Bronchial epithelial cell (primary cell): ENCODE data around the gene OR52I1. TPM values are rescaled to one million over a fixed set of nuclear protein-coding genes. Genes with fewer than 3 reads are reported as not detected.

Experiments
- DNase-seq: peaks from one replicate; pipeline ENCODE4 v3.0.0-alpha.2; 2010; ENCODE audit warnings: low read depth
- FAIRE-seq: peaks from 2 replicates; lab custom pipeline; 2011; peaks lifted over from hg19 to GRCh38; lab: Jason Lieb, UNC
- H3K27me3 ChIP-seq: 2 replicates; pipeline ENCODE4 v1.5.1; 2011; ENCODE audit warnings: low read length; ENCODE audit not compliant: control insufficient read depth, insufficient read depth
- H3K36me3 ChIP-seq: 2 replicates; pipeline ENCODE4 v1.5.1; 2011; ENCODE audit warnings: low read length; ENCODE audit not compliant: control insufficient read depth, insufficient read depth
- H3K4me3 ChIP-seq: 2 replicates; pipeline ENCODE4 v1.5.1; 2011; ENCODE audit warnings: mild to moderate bottlenecking, low read depth, low read length, control low read depth
- CTCF ChIP-seq: IDR thresholded peaks from 2 replicates; pipeline ENCODE4 v1.5.1; 2011; ENCODE audit warnings: mild to moderate bottlenecking, moderate library complexity, low read length, control low read depth, inconsistent platforms; ENCODE audit not compliant: insufficient read depth, severe bottlenecking
- total RNA-seq: library from RNA; depleted of rRNA; stranded (reverse); fragments of >200 nt; gene quantifications from 2 replicates; pipeline ENCODE4 v1.2.1, GENCODE V29; 2014

The OR52I1 gene
- total RNA-seq, 1 donor from 2014 or later: not detected

DNA sequence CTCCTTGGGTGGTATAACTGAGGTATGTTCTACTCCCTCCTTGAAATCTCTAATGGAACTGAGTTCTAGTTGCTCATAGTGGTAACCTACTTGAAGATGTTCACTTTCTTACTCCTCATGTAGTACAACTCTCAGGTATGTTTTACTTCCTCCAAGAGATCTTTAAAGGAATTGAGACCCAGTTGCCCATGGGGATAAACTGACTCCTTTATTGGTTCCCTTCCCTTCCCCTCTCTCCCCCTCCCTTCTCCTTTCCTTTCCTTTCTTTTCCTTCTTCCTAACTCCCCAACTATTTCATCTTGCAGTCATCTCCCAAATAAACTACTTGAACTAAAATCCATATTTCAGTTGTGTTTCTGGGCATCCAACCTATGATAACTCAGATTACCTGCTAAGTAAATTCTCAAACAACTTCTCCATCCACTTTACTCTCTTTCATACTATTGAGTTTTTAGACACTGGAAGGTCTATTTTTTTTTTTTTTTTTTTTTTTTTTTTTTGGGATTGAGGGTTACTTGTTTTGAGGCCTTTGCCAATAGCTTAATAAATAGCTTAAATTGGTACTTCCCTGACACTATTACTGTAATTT lies 22.1 kb downstream of the OR52I1 start:
- H3K4me3 ChIP-seq: no peak overlapping the region
- no peaks in the 10 kb centered on the region for H3K36me3 ChIP-seq
- H3K27me3 ChIP-seq: no peaks in the 10 kb centered on the region
- FAIRE-seq (no peak), DNase-seq (no peak)
- no peak for TF ChIP-seq CTCF

- H3K4me3 ChIP-seq: no peak overlapping the region
- FAIRE-seq (no peak), DNase-seq (no peak)
- H3K27me3 ChIP-seq: no peaks in the 10 kb centered on the region
- no peak for TF ChIP-seq CTCF
- H3K36me3 ChIP-seq: no peaks in the 10 kb centered on the region
Observed at GRCh38 chr11:4619514-4619913, 25.7 kb downstream of the OR52I1 start.

DNA sequence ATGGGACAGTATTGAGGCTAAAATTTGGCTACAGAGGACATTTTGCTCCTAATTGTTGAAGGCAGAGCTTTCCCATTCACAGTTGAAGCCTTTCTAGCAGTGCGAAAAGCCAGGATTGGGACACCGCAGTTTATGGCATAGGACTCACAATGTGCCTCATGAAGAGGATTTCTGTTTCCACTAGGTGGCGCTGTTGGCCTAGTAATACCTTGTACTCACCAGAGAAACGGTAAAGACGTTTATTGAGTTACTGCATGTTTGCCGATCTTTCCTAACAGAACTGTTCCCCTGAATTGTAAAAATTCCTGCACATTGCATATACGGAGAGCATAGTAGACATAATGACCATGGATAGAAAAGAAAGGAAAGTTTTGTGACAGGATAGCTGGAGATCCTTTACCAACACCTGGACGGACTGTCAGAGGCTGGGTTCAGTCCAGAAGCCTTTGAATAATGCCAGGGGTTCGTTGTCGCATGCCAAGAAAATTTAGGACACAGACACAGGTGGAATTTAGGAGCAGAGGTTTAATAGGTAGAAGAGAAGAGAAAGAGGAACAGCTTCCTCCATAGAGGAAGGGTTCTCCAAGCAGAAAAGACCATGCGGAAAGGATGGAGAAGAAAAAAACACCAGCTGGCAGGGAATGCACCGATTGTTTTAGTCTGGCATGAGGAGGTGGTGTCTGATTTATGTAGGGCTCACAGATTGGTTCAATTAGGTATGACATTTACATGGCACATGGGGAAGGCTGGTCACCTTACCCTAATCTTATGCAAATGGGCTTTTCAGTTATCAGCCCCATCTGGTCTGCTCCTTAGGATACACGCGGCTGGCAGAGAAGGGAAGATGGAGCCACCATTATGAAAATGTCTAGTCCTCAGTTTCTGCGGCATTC lies 32.6 kb downstream of the OR52I1 start:
- peak; percentile 55 for FAIRE-seq
- no peak overlapping the region for H3K4me3 ChIP-seq
- peak; percentile 65 for DNase-seq
- no peaks in the 10 kb centered on the region for H3K36me3 ChIP-seq
- peak; percentile 71 for TF ChIP-seq CTCF
- H3K27me3 ChIP-seq: no peaks in the 10 kb centered on the region

- Histone ChIP-seq H3K36me3 (no peaks in the 10 kb centered on the region), H3K27me3 (no peaks in the 10 kb centered on the region), H3K4me3 (no peak overlapping the region)
- no peak for FAIRE-seq
- no peak for TF ChIP-seq CTCF
- no peak for DNase-seq
Observed at GRCh38 chr11:4636136-4636535, 42.3 kb downstream of the OR52I1 start.

DNA sequence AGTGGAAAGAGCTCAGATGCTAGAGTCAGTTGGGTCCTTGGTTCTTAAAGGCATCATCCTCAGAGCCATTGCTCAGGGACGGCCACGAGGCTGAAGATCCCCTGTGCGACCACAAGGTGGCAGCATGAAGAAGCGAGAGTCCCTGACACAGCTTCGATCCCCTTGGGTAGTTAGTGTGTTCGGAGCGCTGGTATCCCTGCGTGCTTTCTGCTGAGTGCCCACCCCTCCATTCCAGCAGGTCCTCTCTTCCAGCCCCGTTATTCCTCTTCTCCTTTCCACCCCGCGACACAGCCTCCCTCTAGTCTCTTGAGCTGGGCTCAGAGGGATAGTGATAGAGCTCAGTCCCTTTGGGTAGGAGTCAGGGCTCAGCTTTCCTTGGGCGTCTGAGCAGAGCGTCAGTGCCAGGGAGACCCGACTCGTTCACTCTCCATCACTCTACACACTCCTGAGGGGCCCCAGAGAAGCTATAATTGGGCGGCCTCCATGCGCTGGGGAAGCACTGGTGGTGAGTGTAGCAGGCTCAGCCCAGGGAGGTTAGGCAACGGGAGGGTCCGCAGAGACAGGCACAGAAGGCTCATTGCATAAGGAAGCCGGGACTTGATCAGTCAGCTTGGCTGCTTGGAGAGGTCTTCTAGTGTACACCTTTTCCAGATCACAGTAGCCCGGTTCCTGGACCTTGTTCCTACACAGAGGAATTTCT lies 43.3 kb downstream of the OR52I1 start, which contains the start of gene OR51D1:
TSS of gene OR51D1 (plus strand) at position 516 of the 700 bp plus-strand sequence. CDS start 2,314 bp downstream, outside the sequence.
- peak; percentile 99 for TF ChIP-seq CTCF

More for the DNA sequence above, 43.3 kb downstream of the OR52I1 start, which contains the start of gene OR51D1:
- no peaks in the 10 kb centered on the region for H3K36me3 ChIP-seq
- H3K27me3 ChIP-seq: no peaks in the 10 kb centered on the region
- H3K4me3 ChIP-seq: no peak within 1 kb of the TSS
- peak; percentile 52 for DNase-seq
- no peak for FAIRE-seq
